H9 (cell line): ENCODE measurements around the gene ABLIM1. TPM values are rescaled to one million over a fixed set of nuclear protein-coding genes. Genes with fewer than 3 reads are reported as not detected.

Source experiments
- DNase-seq: peaks from one replicate; pipeline ENCODE4 v3.0.0-alpha.2; 2017
- H2AFZ ChIP-seq: one replicate; pipeline ENCODE4 v1.6.1; 2013; ENCODE audit warnings: mild to moderate bottlenecking, low read length, control low read depth, moderate library complexity
- H2AK5ac ChIP-seq: 2 replicates; pipeline ENCODE4 v1.6.1; 2013; ENCODE audit warnings: low read length, control low read depth, mixed read lengths; ENCODE audit not compliant: insufficient read length
- H2BK120ac ChIP-seq: one replicate; pipeline ENCODE4 v1.6.1; 2013; ENCODE audit warnings: low read depth, mild to moderate bottlenecking, low read length, control low read depth, inconsistent platforms; ENCODE audit not compliant: poor library complexity, severe bottlenecking
- H2BK12ac ChIP-seq: 2 replicates; pipeline ENCODE4 v1.6.1; 2013; ENCODE audit warnings: low read length, control low read depth, mixed read lengths, low read depth; ENCODE audit not compliant: insufficient read length
- H2BK15ac ChIP-seq: 2 replicates; pipeline ENCODE4 v1.6.1; 2013; ENCODE audit warnings: low read depth, low read length, control low read depth
- H2BK20ac ChIP-seq: one replicate; pipeline ENCODE4 v1.6.1; 2013; ENCODE audit warnings: low read depth, mild to moderate bottlenecking, low read length, control low read depth, inconsistent platforms; ENCODE audit not compliant: poor library complexity, severe bottlenecking
- H2BK5ac ChIP-seq: 2 replicates; pipeline ENCODE4 v1.6.1; 2013; ENCODE audit warnings: low read length, control low read depth, mixed read lengths; ENCODE audit not compliant: insufficient read length
- H3K14ac ChIP-seq: 2 replicates; pipeline ENCODE4 v1.6.1; 2013; ENCODE audit warnings: low read length, control low read depth; ENCODE audit not compliant: insufficient read depth
- H3K18ac ChIP-seq: 2 replicates; pipeline ENCODE4 v1.6.1; 2013; ENCODE audit warnings: low read depth, mild to moderate bottlenecking, mixed read lengths, low read length, control low read depth; ENCODE audit not compliant: insufficient read length
- H3K23ac ChIP-seq: 2 replicates; pipeline ENCODE4 v1.6.1; 2013; ENCODE audit warnings: low read length, control low read depth, mixed read lengths, low read depth; ENCODE audit not compliant: insufficient read length
- H3K23me2 ChIP-seq: 2 replicates; pipeline ENCODE4 v1.6.1; 2013; ENCODE audit warnings: low read depth, mild to moderate bottlenecking, mixed read lengths, low read length, control low read depth; ENCODE audit not compliant: insufficient read length, poor library complexity, severe bottlenecking
- H3K27ac ChIP-seq: 2 replicates; pipeline ENCODE4 v1.5.1; 2013; ENCODE audit warnings: low read length, control low read depth, mixed read lengths, low read depth; ENCODE audit not compliant: insufficient read length
- H3K27me3 ChIP-seq: 2 replicates; pipeline ENCODE4 v1.6.1; 2013; ENCODE audit warnings: low read length, control low read depth, inconsistent platforms; ENCODE audit not compliant: insufficient read depth
- H3K4ac ChIP-seq: 2 replicates; pipeline ENCODE4 v1.6.1; 2013; ENCODE audit warnings: low read depth, mild to moderate bottlenecking, control low read depth, inconsistent platforms, low read length, moderate library complexity
- H3K4me1 ChIP-seq: 2 replicates; pipeline ENCODE4 v1.6.1; 2013; ENCODE audit warnings: low read length, control low read depth, inconsistent platforms; ENCODE audit not compliant: insufficient read depth
- H3K4me2 ChIP-seq: 2 replicates; pipeline ENCODE4 v1.6.1; 2013; ENCODE audit warnings: low read length, control low read depth, mixed read lengths; ENCODE audit not compliant: insufficient read length, insufficient read depth
- H3K56ac ChIP-seq: 2 replicates; pipeline ENCODE4 v1.6.1; 2013; ENCODE audit warnings: low read depth, mild to moderate bottlenecking, mixed read lengths, low read length, control low read depth; ENCODE audit not compliant: insufficient read length
- H3K79me1 ChIP-seq: 2 replicates; pipeline ENCODE4 v1.6.1; 2013; ENCODE audit warnings: low read depth, mild to moderate bottlenecking, moderate library complexity, low read length, control low read depth, inconsistent platforms; ENCODE audit not compliant: insufficient read depth, poor library complexity, severe bottlenecking
- H3K79me2 ChIP-seq: 2 replicates; pipeline ENCODE4 v1.6.1; 2013; ENCODE audit warnings: low read length, control low read depth, inconsistent platforms; ENCODE audit not compliant: insufficient read depth
- H3K9ac ChIP-seq: 2 replicates; pipeline ENCODE4 v1.6.1; 2013; ENCODE audit warnings: low read length, control low read depth, mixed read lengths; ENCODE audit not compliant: insufficient read length; ENCODE audit errors: extremely low read depth
- H3K9me3 ChIP-seq: one replicate; pipeline ENCODE4 v1.6.1; 2013; ENCODE audit warnings: low read depth, low read length, inconsistent platforms; ENCODE audit not compliant: control insufficient read depth
- H3T11ph ChIP-seq: one replicate; pipeline ENCODE4 v1.6.1; 2013; ENCODE audit warnings: mild to moderate bottlenecking, low read length, control low read depth, inconsistent platforms
- H4K20me1 ChIP-seq: one replicate; pipeline ENCODE4 v1.6.1; 2013; ENCODE audit not compliant: control insufficient read depth, insufficient read length, insufficient read depth
- H4K5ac ChIP-seq: 2 replicates; pipeline ENCODE4 v1.6.1; 2013; ENCODE audit warnings: low read depth, mild to moderate bottlenecking, mixed read lengths, low read length, control low read depth; ENCODE audit not compliant: insufficient read length
- H4K8ac ChIP-seq: replicated peaks from 2 replicates; pipeline ENCODE4 v1.6.1; 2013; ENCODE audit warnings: low read length, control low read depth, mixed read lengths, low read depth; ENCODE audit not compliant: insufficient read length
- H4K91ac ChIP-seq: 2 replicates; pipeline ENCODE4 v1.6.1; 2013; ENCODE audit warnings: low read depth, mild to moderate bottlenecking, moderate library complexity, mixed read lengths, low read length, control low read depth; ENCODE audit not compliant: insufficient read length
- H3K27ac Mint-ChIP-seq, 3 experiments: 2 replicates in 2 of 3; 3 replicates in 1 of 3; pipeline ENCODE4 v1.8.0; 2020 to 2021; ENCODE audit warnings: mixed read lengths in 3 of 3, mild to moderate bottlenecking in 1 of 3, moderate library complexity in 1 of 3
- H3K27me3 Mint-ChIP-seq: 2 replicates; pipeline ENCODE4 v1.8.0; 2021; ENCODE audit warnings: low read depth, mild to moderate bottlenecking, moderate library complexity, mixed read lengths
- H3K36me3 Mint-ChIP-seq, 3 experiments: 2 replicates in 2 of 3; 3 replicates in 1 of 3; pipeline ENCODE4 v1.8.0; 2020 to 2021; ENCODE audit warnings: low read depth in 3 of 3, mixed read lengths in 3 of 3; ENCODE audit not compliant: insufficient read depth in 1 of 3
- H3K4me1 Mint-ChIP-seq, 2 experiments: 2 replicates each; pipeline ENCODE4 v1.8.0; 2020; ENCODE audit warnings: mixed read lengths in 2 of 2
- H3K4me3 Mint-ChIP-seq, 2 experiments: 2 replicates in 1 of 2; 3 replicates in 1 of 2; pipeline ENCODE4 v1.8.0; 2020 to 2021; ENCODE audit warnings: mild to moderate bottlenecking in 2 of 2, mixed read lengths in 2 of 2, moderate library complexity in 1 of 2
- H3K9me3 Mint-ChIP-seq, 2 experiments: 2 replicates in 1 of 2; 3 replicates in 1 of 2; pipeline ENCODE4 v1.8.0; 2020; ENCODE audit warnings: mild to moderate bottlenecking in 2 of 2, mixed read lengths in 2 of 2, moderate library complexity in 1 of 2
- WGBS: extraction: QIAGEN DNeasy Blood & Tissue Kit; methylation state at CpG from one replicate; pipeline ENCODE4 v1.1.7; 2013; ENCODE audit warnings: missing lambda C conversion rate, low lambda C conversion rate, mixed read lengths; ENCODE audit not compliant: insufficient read length; ENCODE audit errors: extremely low coverage; 5-methylcytosine and 5-hydroxymethylcytosine counted together
- total RNA-seq: library from RNA; stranded (reverse); gene quantifications from 2 replicates; pipeline ENCODE4 v1.2.1, GENCODE V29; 2021
- TF ChIP-seq, protein P1 (sequence below): fragments of 200-600 bp; sonication (generic); conservative IDR thresholded peaks from 3 replicates; pipeline ENCODE4 v1.8.0; 2021; ENCODE audit warnings: antibody characterized with exemption, mild to moderate bottlenecking

ABLIM1 gene
- total RNA-seq, 1 experiment from 2014 or later: 32.1 TPM

DNA sequence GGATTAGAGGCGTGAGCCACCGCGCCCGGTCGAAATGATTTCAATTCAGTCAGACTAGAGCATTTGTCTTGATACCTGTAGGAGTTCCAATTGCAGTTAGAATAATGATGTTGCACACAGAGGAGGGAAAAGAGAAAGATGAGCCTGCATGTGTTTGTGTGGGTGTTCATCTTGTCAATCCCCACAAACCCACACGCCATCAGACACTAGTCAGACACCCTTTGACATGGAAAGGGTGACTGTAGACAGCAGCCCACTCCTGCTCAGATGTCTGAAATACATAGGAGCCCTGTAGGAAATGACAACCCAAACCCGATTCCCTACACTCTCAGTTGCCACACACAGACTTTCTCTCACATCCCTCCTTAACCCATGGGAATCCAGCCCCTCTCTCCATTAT is 92.0 kb downstream of the ABLIM1 start:
- Histone ChIP-seq H3K23me2 (no peaks in the 10 kb centered on the region), H3K14ac (no peak overlapping the region), H3K79me2 (no peaks in the 10 kb centered on the region), H3K27ac (no peak overlapping the region), H3K4me2 (no peak overlapping the region), H3K79me1 (no peaks in the 10 kb centered on the region), H4K20me1 (no peaks in the 10 kb centered on the region), H4K5ac (no peak overlapping the region), H2BK5ac (no peak overlapping the region), H3K9ac (no peak overlapping the region), H2BK20ac (no peak overlapping the region), H3K9me3 (no peaks in the 10 kb centered on the region), H2AFZ (no peak overlapping the region), H3K27me3 (no peaks in the 10 kb centered on the region), H4K8ac (no peak overlapping the region), H4K91ac (no peak overlapping the region), H3K56ac (no peak overlapping the region), H3K23ac (no peak overlapping the region), H3K4me1 (no peaks in the 10 kb centered on the region), H3T11ph (no peak overlapping the region), H3K4ac (no peak overlapping the region), H2BK120ac (no peak overlapping the region), H2BK12ac (no peak overlapping the region), H3K18ac (no peak overlapping the region), H2AK5ac (no peak overlapping the region), H2BK15ac (no peak overlapping the region)
- TF ChIP-seq, protein P1, sequence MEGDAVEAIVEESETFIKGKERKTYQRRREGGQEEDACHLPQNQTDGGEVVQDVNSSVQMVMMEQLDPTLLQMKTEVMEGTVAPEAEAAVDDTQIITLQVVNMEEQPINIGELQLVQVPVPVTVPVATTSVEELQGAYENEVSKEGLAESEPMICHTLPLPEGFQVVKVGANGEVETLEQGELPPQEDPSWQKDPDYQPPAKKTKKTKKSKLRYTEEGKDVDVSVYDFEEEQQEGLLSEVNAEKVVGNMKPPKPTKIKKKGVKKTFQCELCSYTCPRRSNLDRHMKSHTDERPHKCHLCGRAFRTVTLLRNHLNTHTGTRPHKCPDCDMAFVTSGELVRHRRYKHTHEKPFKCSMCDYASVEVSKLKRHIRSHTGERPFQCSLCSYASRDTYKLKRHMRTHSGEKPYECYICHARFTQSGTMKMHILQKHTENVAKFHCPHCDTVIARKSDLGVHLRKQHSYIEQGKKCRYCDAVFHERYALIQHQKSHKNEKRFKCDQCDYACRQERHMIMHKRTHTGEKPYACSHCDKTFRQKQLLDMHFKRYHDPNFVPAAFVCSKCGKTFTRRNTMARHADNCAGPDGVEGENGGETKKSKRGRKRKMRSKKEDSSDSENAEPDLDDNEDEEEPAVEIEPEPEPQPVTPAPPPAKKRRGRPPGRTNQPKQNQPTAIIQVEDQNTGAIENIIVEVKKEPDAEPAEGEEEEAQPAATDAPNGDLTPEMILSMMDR: no peak
- no peak for DNase-seq
- no peaks in the 10 kb centered on the region for H3K4me1 Mint-ChIP-seq
- H3K36me3 Mint-ChIP-seq: no peaks in the 10 kb centered on the region
- no peaks in the 10 kb centered on the region for H3K9me3 Mint-ChIP-seq
- no peak overlapping the region for H3K4me3 Mint-ChIP-seq
- no peaks in the 10 kb centered on the region for H3K27me3 Mint-ChIP-seq
- WGBS: no CpG with 5 or more reads among the region's 7 CpGs
- H3K27ac Mint-ChIP-seq: no peak overlapping the region
